HG03095 (cell line): ENCODE measurements around the gene PKN3.
"Not testable (repeated sequence)": the region's sequence is repeated elsewhere in the genome, so short reads cannot be mapped to it uniquely, and the experiment has no call there.

ENCODE experiments used
- ATAC-seq: cut with Tn5 transposase; IDR thresholded peaks from one replicate; pipeline ENCODE4 v1.9.1; 2021; ENCODE audit warnings: moderate library complexity; ENCODE audit not compliant: unreplicated experiment

The PKN3 gene

DNA sequence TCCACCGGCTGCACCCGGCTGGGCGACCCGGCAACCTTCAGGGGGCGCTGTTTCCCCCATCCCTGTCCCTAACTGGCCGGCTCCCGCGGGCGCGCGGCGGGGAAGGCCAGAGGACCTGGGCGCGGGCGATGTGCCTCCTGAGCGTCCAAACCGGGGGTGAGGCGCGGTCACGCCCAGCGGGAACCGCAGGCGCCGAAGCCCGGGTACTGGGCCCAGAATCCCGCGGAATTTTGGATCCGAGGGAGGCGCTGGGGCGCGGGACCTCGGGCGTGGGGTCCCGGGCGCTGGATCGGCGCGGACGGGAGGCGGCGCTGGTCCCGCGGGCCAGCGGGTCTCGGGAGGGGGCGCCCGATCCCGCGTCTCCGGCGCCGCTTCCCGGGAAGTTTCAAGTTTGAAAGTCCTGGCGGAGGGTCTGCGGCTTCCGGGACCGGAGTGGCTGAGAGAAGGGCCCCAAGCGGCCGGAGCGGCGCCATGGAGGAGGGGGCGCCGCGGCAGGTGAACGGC, at the start of gene PKN3:
Gene PKN3, plus strand, starts transcription at position 59 of the 504 bp plus-strand sequence. Its CDS starts 413 bp downstream, at position 472.
- ATAC-seq = peak; percentile 66

DNA sequence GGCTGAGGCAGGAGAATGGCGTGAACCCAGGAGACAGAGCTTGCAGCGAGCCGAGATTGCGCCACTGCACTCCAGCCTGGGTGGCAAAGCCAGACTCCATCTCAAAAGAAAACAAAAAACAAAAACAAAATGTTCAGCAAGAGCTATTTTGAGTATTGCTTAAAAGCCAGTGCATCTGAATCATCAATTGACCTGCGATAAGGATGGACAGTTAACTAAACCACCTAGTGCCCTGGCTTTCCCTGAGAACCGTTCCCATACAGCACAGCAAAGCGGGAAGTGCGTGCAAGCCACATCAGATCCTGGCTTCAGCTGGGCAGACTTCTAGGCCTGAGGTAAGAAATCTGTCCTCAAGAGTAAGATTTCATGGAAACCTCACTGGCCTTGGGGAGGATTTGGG, 48.4 kb upstream of the PKN3 start:
- ATAC-seq = no peak

DNA sequence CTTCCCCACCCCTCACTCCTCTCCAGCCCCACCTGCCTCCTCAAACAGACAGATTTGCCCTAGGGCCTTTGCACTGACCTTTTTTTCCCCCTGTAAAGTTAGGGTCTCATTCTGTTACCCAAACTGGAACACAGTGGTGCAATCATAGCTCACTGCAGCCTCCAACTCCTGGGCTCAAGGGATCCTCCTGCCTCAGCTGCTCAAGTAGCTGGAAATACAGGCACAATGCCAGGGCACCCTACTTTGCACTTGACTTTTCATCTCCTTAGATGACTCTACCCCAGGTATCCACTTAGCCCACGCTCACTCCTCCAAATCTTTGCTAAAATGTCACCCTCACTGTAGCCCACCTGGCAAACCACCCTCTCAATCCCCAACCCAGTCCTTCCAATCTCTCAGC, 47.8 kb upstream of the PKN3 start:
- ATAC-seq = no peak

DNA sequence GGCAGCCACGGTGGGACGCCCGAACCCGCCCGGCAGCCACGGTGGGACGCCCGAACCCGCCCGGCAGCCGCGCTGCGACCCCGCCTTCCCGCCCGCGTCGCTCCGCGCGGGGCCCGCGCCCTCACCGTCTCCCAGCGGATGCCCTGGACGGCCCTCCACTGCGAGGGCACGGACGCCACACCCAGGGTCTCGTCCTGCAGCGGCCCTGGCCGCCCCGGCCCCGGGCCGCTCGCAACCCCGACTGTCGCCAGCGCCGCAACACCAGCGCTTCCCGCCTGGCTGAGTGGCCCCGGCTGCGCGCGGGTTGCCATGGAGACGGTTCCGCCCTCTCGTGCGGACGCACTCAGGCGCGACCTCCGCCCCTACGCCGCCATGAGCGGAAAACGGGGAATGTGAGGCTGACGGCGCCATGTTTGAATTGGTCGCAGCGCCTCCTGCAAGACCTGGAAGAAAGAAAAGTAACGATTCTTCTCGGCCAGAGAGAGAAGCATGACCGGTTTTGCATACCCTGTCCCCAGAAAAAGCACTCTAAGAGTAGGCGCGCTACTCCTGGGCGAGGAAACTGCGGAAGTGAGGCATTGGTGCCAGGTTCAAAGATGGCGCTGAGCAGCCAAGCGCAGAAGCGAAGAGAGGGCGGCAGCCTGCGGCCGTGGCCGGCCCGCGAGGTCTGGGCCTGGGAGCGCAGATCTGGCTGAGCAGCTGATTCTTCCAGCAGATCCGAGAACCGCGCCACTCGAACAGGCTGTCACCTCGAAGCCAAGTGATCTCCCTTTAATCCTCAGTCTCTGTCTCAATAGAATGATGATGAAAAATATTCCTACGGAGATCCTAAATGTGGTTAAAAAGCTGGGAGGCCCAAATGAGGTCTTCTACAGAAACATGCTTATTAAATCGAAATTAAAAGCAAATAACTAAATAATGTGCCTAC, 45.6 kb upstream of the PKN3 start, which contains the start of gene DYNC2I2:
Gene DYNC2I2, minus strand, starts transcription at position 432 of the 928 bp plus-strand sequence. Its CDS starts 121 bp downstream, at position 311.
- ATAC-seq = peak; percentile 45

DNA sequence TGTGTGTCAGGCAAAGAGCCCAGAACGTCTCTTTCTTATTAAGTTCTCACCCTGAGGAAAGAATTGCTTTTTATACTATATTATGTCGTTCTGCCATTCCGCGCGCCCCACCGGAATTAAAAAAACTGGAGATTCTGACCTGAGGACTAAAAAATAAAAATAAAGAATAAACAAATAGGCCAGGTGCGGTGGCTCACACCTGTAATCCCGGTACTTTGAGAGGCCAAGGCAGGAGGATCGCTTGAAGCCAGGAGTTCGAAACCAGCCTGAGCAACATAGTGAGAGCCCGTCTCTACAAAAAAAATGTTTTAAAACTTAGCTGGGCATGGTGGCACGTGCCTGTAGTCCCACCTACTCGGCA, 45.0 kb upstream of the PKN3 start:
- no peak for ATAC-seq

DNA sequence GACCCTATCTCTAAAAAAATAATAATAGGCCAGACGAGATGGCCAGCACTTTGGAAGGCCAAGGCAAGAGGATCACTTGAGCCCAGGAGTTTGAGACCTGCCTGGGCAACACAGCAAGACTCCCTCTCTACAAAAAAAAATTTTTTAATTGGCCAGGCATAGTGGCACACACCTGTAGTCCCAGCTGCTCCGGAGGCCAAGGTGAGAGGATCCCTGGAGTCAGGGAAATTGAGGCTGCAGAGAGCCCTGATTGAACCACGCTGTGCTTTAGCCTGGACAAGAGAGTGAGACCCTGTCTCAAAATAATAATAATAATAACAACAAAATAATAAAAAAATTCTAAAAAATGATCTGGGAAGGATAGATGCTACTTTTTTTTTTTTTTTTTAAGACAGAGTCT, 44.5 kb upstream of the PKN3 start:
- ATAC-seq = no peak

DNA sequence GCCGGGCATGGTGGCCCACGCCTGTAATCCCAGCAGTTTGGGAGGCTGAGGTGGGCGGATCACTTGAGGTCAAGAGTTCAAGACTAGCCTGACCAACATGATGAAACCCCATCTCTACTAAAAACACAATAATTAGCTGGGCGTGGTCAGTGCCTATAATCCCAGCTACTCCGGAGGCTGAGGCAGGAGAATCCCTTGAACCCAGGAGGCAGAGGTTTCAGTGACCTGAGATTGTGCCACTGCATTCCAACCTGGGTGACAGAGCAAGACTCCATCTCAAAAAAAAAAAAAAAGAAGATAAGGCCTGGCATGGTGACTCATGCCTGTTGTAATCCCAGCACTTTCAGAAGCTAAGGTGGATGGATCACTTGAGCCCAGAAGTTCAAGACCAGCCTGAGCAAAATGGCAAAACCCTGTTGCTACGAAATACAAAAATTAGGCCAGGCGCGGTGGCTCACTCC, 35.8 kb upstream of the PKN3 start:
- ATAC-seq = not testable (repeated sequence)

DNA sequence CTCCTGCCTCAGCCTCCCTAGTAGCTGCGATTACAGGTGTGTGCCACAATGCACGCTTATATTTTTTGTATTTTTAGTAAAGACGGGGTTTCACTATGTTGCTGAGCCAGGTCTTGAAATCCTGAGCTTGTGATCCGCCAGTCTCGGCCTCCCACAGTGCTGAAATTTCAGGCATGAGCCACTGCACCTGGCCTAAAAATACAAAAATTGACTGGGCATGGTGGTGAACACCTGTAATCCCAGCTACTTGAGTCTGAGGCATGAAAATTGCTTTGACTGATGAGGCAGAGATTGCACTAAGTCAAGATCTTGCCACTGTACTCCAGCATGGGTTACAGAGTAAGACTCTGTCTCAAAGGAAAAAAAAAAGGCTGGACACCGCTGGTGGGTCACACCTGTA, 32.5 kb upstream of the PKN3 start:
- ATAC-seq = no peak

DNA sequence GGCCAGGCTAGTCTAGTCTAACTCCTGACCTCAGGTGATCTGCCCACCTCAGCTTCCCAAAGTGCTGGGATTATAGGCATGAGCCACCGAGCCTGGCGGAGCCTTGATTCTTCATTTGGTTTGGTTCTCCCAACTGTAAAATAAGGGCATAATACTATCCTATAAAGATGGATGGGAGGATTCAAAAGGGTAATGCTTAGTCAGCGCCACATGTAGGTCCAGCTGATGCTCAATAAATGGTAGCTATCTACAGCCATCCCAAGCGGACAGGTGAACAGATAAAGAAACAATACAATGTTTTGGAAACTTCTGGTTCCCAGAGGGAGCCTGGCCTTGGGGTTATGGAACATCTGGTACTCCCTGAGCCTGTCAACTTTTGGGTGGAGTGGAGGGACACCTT, 26.9 kb upstream of the PKN3 start:
- no peak for ATAC-seq

DNA sequence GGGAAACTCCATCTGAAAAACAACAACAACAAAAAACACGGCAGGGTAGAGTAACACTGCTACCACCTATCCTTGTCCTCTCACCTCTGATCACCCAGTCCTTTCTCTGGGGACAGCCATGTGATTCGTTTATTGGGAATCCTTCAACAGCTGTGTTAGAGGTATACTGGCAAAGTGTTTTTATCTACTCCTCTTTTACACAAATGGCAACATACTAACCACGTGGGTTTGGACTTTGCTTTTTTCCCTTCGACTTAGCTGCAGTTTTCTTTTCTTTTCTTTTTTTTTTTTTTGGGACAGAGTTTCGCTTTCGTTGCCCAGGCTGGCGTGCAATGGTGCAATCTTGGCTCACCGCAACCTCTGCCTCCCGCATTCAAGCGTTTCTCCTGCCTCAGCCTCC, 24.5 kb upstream of the PKN3 start:
- ATAC-seq = no peak

DNA sequence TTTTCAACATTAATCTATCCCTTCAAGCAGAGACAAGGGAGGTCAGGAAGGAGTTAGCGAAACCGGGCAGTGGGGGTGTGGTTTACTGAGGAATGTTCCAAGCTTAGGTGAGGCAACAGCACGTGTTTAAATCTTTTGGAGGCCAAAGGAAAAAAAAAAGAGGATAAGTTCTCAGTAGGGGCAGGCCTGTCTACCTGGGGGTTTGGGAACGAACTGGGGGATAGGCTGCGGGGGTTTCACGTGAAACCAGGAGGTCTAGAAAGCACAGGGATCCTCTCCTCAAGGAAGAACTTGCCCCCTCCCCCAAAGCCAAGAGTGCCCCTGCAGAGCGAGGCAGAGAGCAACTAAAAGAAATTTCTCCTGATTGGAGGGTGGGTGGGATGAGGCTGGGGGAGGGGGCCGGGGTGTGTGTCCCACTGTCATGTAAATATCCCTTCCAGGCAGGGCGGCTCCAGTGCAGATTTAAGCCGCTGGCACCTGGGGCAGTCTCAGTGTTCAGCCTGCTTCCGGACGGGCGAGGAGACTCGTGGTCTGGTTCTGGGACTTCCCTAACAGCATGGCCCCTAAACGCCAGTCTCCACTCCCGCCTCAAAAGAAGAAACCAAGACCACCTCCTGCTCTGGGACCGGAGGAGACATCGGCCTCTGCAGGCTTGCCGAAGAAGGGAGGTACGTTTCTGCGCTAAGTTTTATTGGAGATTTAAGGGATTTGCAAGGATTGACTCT, 18.8 kb upstream of the PKN3 start:
- no peak for ATAC-seq

DNA sequence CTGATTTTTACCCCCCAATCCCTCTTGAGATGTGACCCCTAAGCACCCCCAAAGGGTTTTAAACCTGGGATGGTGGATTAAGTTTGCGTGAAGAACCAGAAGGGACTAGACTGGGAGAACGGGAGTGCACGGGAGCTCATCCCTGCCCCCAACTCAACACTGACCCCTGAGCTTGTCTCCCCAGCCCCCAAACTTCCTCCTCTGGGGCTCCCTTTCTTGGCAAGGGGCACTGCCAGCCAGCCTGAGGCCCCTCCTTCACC, 18.3 kb upstream of the PKN3 start:
- no peak for ATAC-seq

DNA sequence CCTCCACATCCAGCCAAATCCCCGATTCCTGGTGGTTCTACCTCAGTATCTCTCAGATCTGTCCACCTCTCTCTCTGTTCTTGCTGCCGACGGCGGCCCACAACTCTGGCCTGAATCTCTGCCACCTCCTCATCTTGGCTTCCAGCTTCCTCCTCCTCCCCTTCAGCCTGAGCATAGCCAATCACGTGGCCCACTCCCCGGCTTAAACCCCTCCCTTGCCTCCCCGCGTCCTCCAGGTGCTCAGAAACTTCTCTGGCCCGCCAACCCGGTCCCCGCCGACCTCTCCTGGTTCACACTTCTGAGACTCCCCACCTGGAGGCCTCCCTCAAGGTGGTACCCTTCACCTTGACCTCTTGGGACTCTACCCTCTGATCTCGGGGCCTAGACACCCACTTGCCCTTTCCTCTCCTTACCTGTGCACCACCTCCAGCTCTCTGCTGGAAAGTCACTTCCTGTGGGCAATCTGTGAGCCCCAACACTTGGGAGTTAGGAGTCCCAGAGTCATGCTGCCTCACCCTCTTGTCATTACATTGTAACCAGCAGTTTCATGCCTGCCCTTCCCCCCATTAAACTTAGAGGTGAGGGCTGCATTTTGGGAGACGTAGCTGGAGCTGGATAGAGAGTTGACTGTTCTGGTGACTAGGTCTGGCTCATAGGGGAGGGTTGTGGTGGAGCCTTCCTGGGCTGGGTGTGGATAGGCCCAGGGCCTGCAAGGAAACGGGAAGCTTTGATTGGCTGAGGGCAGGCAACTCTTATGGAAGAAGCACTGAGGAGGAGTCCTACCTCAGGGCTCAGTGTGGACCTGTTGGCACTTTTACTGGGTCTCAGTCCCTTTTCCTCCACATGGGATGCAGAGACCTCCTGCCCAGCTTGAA, 17.7 kb upstream of the PKN3 start:
- ATAC-seq = peak; percentile 42

DNA sequence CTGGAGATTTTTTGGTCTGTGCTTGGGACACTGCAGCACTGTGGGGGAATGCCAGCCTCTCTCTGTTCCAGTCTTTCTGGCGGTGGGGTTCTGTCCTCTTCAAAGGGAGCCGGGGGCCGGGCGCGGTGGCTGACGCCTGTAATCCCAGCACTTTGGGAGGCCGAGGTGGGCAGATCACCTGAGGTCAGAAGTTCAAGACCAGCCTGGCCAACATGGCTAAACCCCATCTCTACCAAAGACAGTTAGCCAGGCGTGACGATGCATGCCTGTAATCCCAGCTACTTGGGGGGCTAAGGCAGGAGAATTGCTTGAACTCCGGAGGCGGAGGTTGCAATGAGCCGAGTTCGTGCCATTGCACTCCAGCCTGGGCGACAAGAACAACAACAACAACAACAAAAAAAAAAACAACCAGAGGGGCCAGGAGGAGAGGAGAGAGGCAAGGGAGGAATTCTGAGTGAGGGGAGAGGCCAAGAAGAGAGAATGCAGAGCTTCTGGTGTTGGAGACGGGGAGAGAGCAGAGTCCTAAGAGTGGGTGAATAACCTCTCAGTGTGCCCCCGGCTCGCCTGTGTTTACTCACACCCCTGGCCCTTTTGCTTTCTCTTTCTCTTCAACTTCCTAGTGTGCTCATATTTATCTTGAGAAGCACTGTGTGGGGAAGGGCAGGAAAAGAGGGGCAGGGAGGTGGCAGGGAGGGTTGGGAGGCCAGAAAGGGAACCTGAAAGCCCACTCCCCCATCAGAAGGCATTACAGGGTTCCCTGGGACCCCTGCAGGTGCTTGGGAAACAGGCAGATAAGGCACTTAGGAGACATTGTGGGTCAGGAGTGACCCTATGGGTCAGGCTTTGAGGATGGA, 16.4 kb upstream of the PKN3 start:
- no peak for ATAC-seq

DNA sequence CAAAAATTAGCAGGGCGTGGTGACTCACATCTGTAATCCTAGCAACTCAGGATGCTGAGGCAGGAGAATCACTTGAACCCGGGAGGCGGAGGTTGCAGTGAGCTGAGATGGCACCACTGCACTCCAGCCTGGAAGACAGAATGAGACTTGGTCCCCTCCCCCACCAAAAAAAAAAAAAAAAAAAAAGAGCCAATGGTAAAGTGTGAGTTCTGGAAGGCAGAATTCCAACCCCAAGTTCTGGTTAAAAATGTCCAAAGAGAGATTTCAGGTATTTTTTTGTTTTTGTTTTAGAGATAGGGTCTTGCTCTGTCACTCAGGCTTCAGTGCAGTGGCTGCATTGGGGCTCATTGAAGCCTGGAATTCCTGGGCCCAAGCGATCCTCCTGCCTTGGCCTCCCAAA, 14.8 kb upstream of the PKN3 start:
- no peak for ATAC-seq

DNA sequence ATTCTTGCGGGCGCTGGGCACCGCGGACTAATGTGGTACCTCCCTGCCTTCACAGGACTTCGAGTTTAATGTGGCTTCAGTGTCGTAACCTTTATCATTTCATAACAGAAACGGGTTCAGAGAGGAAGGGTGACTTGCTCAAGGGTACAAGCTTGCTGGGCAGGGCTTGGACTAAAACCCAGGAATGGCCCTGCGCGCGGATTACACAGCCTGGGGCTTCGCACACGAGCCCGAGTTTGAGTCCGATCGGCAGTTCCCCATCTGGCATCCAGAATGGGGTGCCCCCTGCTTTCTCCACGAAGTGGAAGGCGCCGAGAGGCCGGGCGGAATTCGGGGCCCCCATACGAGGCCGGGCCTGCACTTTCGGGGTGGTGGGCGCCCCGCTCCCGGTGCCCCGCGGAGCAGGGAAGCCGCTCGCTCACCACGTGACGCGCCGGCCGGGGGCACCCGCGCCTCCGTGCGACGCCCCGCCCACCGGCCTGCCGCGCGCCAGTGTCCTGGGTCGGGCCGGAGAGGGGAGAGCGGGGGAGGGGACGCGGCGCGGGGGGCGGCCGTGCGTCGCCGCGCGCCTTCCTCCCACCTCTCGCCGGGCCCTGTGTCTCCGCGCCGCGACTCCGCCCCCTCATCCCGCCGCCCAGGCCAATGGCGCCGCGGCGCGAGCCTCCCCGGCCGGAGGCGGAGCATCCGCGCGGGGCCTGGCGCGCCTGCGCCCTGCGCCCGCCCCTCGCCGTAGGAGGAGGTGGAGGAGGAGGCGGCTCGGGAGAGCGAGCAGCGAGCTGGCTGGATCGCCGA, 13.6 kb upstream of the PKN3 start, which contains the start of gene SET:
Gene SET, plus strand, starts transcription at position 722 of the 792 bp plus-strand sequence. CDS start 361 bp downstream, outside the sequence.
- ATAC-seq = peak; percentile 54

DNA sequence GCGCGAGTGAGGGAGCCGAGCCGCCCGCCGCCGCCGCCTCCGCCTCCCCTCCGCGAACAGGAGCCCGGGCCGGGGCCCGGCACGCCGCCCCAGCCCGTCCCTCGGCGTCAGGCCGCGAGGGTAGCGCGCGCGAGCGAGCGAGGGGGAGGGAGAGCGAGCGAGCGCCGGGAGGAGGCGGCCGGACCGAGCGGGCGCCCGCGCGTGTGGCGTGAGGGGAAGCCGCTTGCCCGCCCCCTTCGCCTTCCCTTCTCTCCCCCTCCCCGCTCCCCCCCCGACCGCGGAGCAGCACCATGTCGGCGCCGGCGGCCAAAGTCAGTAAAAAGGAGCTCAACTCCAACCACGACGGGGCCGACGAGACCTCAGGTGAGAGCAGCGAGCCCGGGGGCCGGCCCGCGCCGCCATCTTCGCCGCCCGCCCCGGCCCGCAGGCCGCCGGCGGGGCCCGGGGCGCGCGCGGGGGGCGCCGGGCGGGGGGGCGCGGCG, 13.0 kb upstream of the PKN3 start:
- ATAC-seq = peak; percentile 9

DNA sequence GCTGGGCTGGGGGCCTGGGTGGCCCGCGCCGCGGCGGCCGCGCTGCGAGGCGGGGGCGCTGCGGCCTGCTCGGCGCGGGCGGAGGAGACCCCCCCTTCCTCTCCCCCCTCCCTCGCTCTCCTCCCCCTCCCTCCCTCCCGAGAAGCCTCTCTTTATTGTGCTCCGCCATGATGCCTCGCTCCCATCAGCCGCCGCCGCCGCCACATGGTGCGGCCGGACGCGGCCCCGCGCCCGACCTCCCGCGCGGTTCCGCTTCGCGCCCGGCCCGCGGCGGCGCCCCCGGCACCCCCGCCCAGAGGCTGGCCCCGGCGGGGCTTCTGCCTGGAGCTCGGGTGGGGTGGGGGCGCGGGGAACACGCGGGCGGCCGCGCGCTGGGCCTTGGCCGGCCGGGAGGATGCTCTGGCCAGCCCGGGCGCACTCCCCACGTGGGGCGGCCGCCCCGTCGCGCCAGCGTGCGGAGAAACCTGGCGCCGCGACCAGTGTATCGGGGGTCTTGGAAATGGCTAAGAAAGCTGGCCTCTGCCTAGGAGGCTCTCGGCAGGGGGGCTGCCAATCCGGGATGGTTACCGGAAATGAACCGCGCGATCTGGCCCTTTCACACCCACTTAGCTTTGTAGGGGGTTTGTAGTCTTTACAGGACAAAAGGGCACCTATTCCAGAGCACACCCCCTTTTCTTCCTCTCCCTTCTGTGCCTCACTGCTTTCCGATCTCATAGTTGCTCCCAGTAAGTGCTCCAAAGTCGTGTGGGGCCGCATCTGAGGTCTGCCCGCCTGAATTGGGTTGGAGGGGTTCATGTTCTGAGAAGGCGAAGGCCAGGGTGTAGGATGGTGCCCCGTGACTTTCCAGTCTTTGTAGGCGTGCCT, 12.3 kb upstream of the PKN3 start:
- ATAC-seq = no peak
